Tibial nerve (tissue), 4 donors: Measurements from ENCODE around the gene IL17RD. TPM values are rescaled to one million over a fixed set of nuclear protein-coding genes. Genes with fewer than 3 reads are reported as not detected.

Experiments
- DNase-seq, 2 donors: peaks; one replicate each; pipeline ENCODE4 v3.0.0-alpha.2; 2019; ENCODE audit warnings: low spot score in 2 of 2
- H3K27ac ChIP-seq, 4 donors: fragments of 200-600 bp; sonication (generic) in 3 of 4; one replicate each; pipeline ENCODE4 v1.5.1; 2017 to 2019; ENCODE audit warnings: mild to moderate bottlenecking in 1 of 4
- H3K27me3 ChIP-seq, 2 donors: fragments of 200-600 bp; sonication (generic) in 1 of 2; one replicate each; pipeline versions ENCODE4 v1.5.1 to v1.6.0; 2017 to 2019
- H3K36me3 ChIP-seq, 3 donors: fragments of 200-600 bp; sonication (generic); one replicate each; pipeline ENCODE4 v1.5.1; 2018 to 2019
- H3K4me1 ChIP-seq, 4 donors: fragments of 200-600 bp; sonication (generic) in 3 of 4; one replicate each; pipeline ENCODE4 v1.5.1; 2017 to 2019
- H3K4me3 ChIP-seq, 4 donors: fragments of 200-600 bp; sonication (generic) in 3 of 4; one replicate each; pipeline ENCODE4 v1.5.1; 2017 to 2019; ENCODE audit warnings: mild to moderate bottlenecking in 1 of 4, moderate library complexity in 1 of 4
- H3K9me3 ChIP-seq, 4 donors: fragments of 200-600 bp; sonication (generic) in 3 of 4; one replicate each; pipeline ENCODE4 v1.5.1; 2017 to 2019
- CTCF ChIP-seq, 5 experiments: fragments of 200-600 bp in 3 of 5; fragments of 450-650 bp in 2 of 5; sonication (generic) in 3 of 5; IDR thresholded peaks; one replicate each; pipeline ENCODE4 v1.5.1; 2016 to 2019; ENCODE audit warnings: antibody characterized with exemption in 5 of 5, mild to moderate bottlenecking in 3 of 5, moderate library complexity in 2 of 5
- EP300 ChIP-seq, 2 donors: sonication (generic); formaldehyde crosslinking; IDR thresholded peaks; one replicate each; pipeline ENCODE4 v1.6.1; 2017; ENCODE audit warnings: antibody characterized with exemption in 2 of 2, mild to moderate bottlenecking in 1 of 2
- POLR2A ChIP-seq, 2 donors: fragments of 450-650 bp; IDR thresholded peaks; one replicate each; pipeline ENCODE4 v1.6.1; 2017; ENCODE audit warnings: antibody characterized with exemption in 2 of 2, mild to moderate bottlenecking in 2 of 2, moderate library complexity in 2 of 2
- WGBS, 2 donors: methylation state at CpG; one replicate each; pipeline ENCODE4 v1.1.5; 2018; 5-methylcytosine and 5-hydroxymethylcytosine counted together
- total RNA-seq, 4 donors: library from RNA; depleted of rRNA; stranded (reverse); fragments of >200 nt; gene quantifications; one replicate each; pipeline ENCODE4 v1.1.0, GENCODE V29; 2016

IL17RD gene
- total RNA-seq, 4 donors from 2014 or later, result 9.8 to 13.8 (median 10.1) TPM

- Histone ChIP-seq H3K9me3 (no peaks in the 10 kb centered on the region), H3K36me3 (peaks cover 0 to 30% (median 0%) of the 10 kb centered on the region in 3 donors), H3K27ac (no peak overlapping the region), H3K27me3 (no peaks in the 10 kb centered on the region), H3K4me3 (no peak overlapping the region), H3K4me1 (no peaks in the 10 kb centered on the region)
- TF ChIP-seq POLR2A (IDR thresholded peaks at IDR 0.05), result no peak
- no peak for TF ChIP-seq CTCF (IDR thresholded peaks at IDR 0.05)
- TF ChIP-seq EP300 (IDR thresholded peaks at IDR 0.05), result no peak
- 93 to 98% methylated on average over 8 of the region's 8 CpGs for WGBS, 2 donors
- DNase-seq, result no peak
These were observed 56.5 kb downstream of the IL17RD start for GRCh38 chr3:57108684-57109083.

- WGBS, 2 donors, result 98% methylated on average over 9 of the region's 9 CpGs
- H3K27ac ChIP-seq, result no peak overlapping the region
- no peak for DNase-seq
- no peaks in the 10 kb centered on the region for H3K9me3 ChIP-seq
- no peak overlapping the region for H3K4me3 ChIP-seq
- TF ChIP-seq CTCF (IDR thresholded peaks at IDR 0.05) (no peak), POLR2A (IDR thresholded peaks at IDR 0.05) (no peak), EP300 (IDR thresholded peaks at IDR 0.05) (no peak)
- H3K4me1 ChIP-seq, result no peaks in the 10 kb centered on the region
- no peaks in the 10 kb centered on the region for H3K27me3 ChIP-seq
- H3K36me3 ChIP-seq, result peaks cover 0 to 52% (median 0%) of the 10 kb centered on the region in 3 donors
These were observed 59.6 kb downstream of the IL17RD start for GRCh38 chr3:57105585-57105984.

GRCh38 chr3:57100046-57100695 is 65.0 kb downstream of the IL17RD start:
- H3K36me3 ChIP-seq, result peaks cover 0 to 68% (median 0%) of the 10 kb centered on the region in 3 donors
- no peak overlapping the region for H3K4me3 ChIP-seq
- no peaks in the 10 kb centered on the region for H3K9me3 ChIP-seq
- TF ChIP-seq POLR2A (IDR thresholded peaks at IDR 0.05) (no peak), CTCF (IDR thresholded peaks at IDR 0.05) (peak; percentile 85 to 87 (median 85)), EP300 (IDR thresholded peaks at IDR 0.05) (peak in 1 of 2 donors; percentile 39)
- H3K27me3 ChIP-seq, result no peaks in the 10 kb centered on the region
- H3K27ac ChIP-seq, result no peak overlapping the region
- DNase-seq, result peak; percentile 63 to 93
- 7 to 14% methylated on average over 7 of the region's 7 CpGs for WGBS, 2 donors
- peaks cover 0 to 4% (median 0%) of the 10 kb centered on the region in 4 donors for H3K4me1 ChIP-seq

GRCh38 chr3:57098418-57099310 is 66.5 kb downstream of the IL17RD start:
- H3K36me3 ChIP-seq, result peaks cover 0 to 58% (median 0%) of the 10 kb centered on the region in 3 donors
- no peaks in the 10 kb centered on the region for H3K27me3 ChIP-seq
- no peak for DNase-seq
- TF ChIP-seq CTCF (IDR thresholded peaks at IDR 0.05) (no peak), EP300 (IDR thresholded peaks at IDR 0.05) (no peak), POLR2A (IDR thresholded peaks at IDR 0.05) (no peak)
- peaks cover 0 to 14% (median 0%) of the 10 kb centered on the region in 4 donors for H3K4me1 ChIP-seq
- 66 to 72% methylated on average over 6 of the region's 6 CpGs for WGBS, 2 donors
- no peak overlapping the region for H3K27ac ChIP-seq
- H3K9me3 ChIP-seq, result no peaks in the 10 kb centered on the region
- H3K4me3 ChIP-seq, result no peak overlapping the region

GRCh38 chr3:57097536-57097935 is 67.6 kb downstream of the IL17RD start:
- no peak for DNase-seq
- peaks cover 0 to 49% (median 0%) of the 10 kb centered on the region in 3 donors for H3K36me3 ChIP-seq
- H3K4me1 ChIP-seq, result peaks cover 0 to 14% (median 0%) of the 10 kb centered on the region in 4 donors
- no peak for TF ChIP-seq CTCF (IDR thresholded peaks at IDR 0.05)
- no peak for TF ChIP-seq EP300 (IDR thresholded peaks at IDR 0.05)
- TF ChIP-seq POLR2A (IDR thresholded peaks at IDR 0.05), result no peak
- H3K27ac ChIP-seq, result no peak overlapping the region
- no peaks in the 10 kb centered on the region for H3K9me3 ChIP-seq
- H3K27me3 ChIP-seq, result no peaks in the 10 kb centered on the region
- 92 to 98% methylated on average over 13 to 21 of the region's 23 CpGs for WGBS, 2 donors
- no peak overlapping the region for H3K4me3 ChIP-seq
